Stimulated activated CD8-positive, alpha-beta memory T cell treated with anti-CD3 and anti-CD28 coated beads, Interleukin-15, amount 100 ng/mL, for 48 hours (primary cell): Measurements from ENCODE around the gene CLDN20.

Experiments
- DNase-seq, 2 donors: peaks; one replicate each; pipeline ENCODE4 v3.0.0-alpha.2; 2020; ENCODE audit warnings: low read depth in 2 of 2

CLDN20 gene

GRCh38 chr6:155269765-155270164 lies 6.0 kb downstream of the CLDN20 start:
- no peak for DNase-seq

GRCh38 chr6:155270561-155271091 lies 6.8 kb downstream of the CLDN20 start:
- DNase-seq: no peak

GRCh38 chr6:155271145-155271544 lies 7.3 kb downstream of the CLDN20 start:
- DNase-seq: no peak

GRCh38 chr6:155272353-155273232 lies 8.8 kb downstream of the CLDN20 start:
- no peak for DNase-seq

- no peak for DNase-seq
Observed at GRCh38 chr6:155273431-155273830, 9.6 kb downstream of the CLDN20 start.

GRCh38 chr6:155274106-155274505 lies 10.3 kb downstream of the CLDN20 start:
- no peak for DNase-seq

- no peak for DNase-seq
Observed at GRCh38 chr6:155274533-155274932, 10.7 kb downstream of the CLDN20 start.

- no peak for DNase-seq
Observed at GRCh38 chr6:155275808-155276480, 12.1 kb downstream of the CLDN20 start.

GRCh38 chr6:155276638-155277037 lies 12.8 kb downstream of the CLDN20 start:
- DNase-seq: no peak

- no peak for DNase-seq
Observed at GRCh38 chr6:155278319-155279049, 14.7 kb downstream of the CLDN20 start.

GRCh38 chr6:155284775-155285174 lies 21.0 kb downstream of the CLDN20 start:
- no peak for DNase-seq

GRCh38 chr6:155287762-155288161 lies 23.9 kb downstream of the CLDN20 start:
- no peak for DNase-seq

- no peak for DNase-seq
Observed at GRCh38 chr6:155290491-155290890, 26.7 kb downstream of the CLDN20 start.

GRCh38 chr6:155291291-155291690 lies 27.5 kb downstream of the CLDN20 start:
- no peak for DNase-seq

GRCh38 chr6:155292711-155293110 lies 28.9 kb downstream of the CLDN20 start:
- no peak for DNase-seq

- no peak for DNase-seq
Observed at GRCh38 chr6:155297669-155298068, 33.9 kb downstream of the CLDN20 start.

- no peak for DNase-seq
Observed at GRCh38 chr6:155301867-155302266, 38.1 kb downstream of the CLDN20 start.

GRCh38 chr6:155303361-155303870 lies 39.6 kb downstream of the CLDN20 start:
- DNase-seq: no peak

GRCh38 chr6:155306958-155307357 lies 43.1 kb downstream of the CLDN20 start:
- no peak for DNase-seq

- DNase-seq: no peak
Observed at GRCh38 chr6:155309150-155309549, 45.3 kb downstream of the CLDN20 start.

- DNase-seq: no peak
Observed at GRCh38 chr6:155310596-155310995, 46.8 kb downstream of the CLDN20 start.

- DNase-seq: no peak
Observed at GRCh38 chr6:155311086-155311485, 47.3 kb downstream of the CLDN20 start.
